Diencephalon (tissue), 1 donor: ENCODE results near the gene MRO. TPM values are rescaled to one million over a fixed set of nuclear protein-coding genes. Genes with fewer than 3 reads are reported as not detected.

Experiments
- total RNA-seq: library from RNA; depleted of rRNA; stranded (reverse); fragments of >200 nt; gene quantifications from one replicate; pipeline ENCODE4 v1.2.3, GENCODE V29; 2014

MRO gene
- 1.6 TPM for total RNA-seq

DNA sequence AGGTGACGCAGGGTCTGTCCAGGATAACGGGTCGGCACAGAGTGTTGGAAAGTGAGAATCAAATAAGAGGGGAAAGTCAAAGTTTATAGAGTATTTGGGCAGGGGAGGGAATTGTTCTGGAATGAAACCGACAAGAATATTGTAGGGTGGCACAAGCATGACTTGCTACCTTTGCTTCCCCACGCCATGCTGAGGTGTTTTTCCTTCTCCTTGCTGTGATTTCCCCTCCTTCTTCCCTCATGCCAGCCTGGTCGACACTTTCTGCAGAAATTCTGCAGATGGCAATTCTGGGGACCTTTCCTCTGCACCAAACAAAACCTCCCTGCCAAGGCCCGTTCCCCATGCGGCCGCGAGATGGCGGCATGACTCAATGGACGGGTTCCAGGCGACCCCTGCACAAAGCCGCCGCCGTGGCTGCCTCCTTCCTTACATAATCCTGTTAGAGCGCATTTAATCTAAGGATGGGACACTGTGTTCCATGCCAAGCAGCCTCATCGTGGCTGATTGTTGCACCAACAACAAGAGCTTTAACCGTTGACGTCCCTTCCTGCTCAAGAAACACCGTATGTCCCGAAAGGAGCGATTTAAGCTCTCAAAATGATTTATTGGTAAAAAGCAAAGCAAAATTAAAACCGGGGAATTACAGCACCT lies at the start of gene MRO:
Gene MRO, minus strand, starts transcription at position 289 of the 651 bp plus-strand sequence. CDS start 10,616 bp downstream, outside the sequence.

Other genes starting within 250 kb of the MRO start
- 109 TPM for gene ME2, start 59.1 kb upstream of the MRO start, total RNA-seq
- 10.4 TPM for gene ELAC1, start 148.0 kb upstream of the MRO start, total RNA-seq
- gene SMAD4, start 210.2 kb upstream of the MRO start, total RNA-seq, result 59.1 TPM